ENCODE results near the gene SSC4D.
"Not testable (repeated sequence)": the region's sequence is repeated elsewhere in the genome, so short reads cannot be mapped to it uniquely, and the experiment has no call there.

Gene SSC4D

DNA sequence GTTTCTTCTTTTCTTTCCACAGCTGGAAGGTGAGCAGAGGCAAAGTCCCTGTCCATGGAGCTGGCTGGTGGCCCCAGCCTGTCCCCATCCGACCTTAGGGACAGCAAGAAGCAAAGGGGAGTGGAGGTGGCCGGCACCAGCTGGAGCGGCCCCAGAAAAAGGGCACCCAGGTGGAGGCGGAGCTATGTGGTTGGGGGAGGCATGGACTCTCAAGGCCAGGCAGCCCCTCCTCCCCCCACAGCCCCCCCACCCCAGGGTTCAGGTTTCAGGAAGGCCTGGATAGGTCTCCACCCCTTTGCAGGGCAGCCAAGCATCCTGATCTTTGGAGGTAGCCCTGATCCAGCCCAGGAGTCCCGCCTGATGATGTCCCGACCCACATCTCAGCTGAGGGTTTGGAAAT, at the start of gene SSC4D:
TSS of gene SSC4D (minus strand) at position 161 of the 400 bp plus-strand sequence. CDS start 5,258 bp downstream, outside the sequence.
- Histone ChIP-seq H3K9me3 (ENCODE audit: control insufficient read depth, low read length) (no peaks in the 10 kb centered on the region), H3K4me3 (ENCODE audit: low read length) (no peak within 1 kb of the TSS), H3K36me3 (ENCODE audit: control insufficient read depth, insufficient read depth, low read length) (no peaks in the 10 kb centered on the region), H3K4me1 (ENCODE audit: control insufficient read depth, insufficient read depth, low read length) (no peaks in the 10 kb centered on the region), H3K9ac (ENCODE audit: low read length) (no peak within 1 kb of the TSS), H3K27me3 (ENCODE audit: control insufficient read depth, insufficient read depth, low read length) (no peaks in the 10 kb centered on the region)

DNA sequence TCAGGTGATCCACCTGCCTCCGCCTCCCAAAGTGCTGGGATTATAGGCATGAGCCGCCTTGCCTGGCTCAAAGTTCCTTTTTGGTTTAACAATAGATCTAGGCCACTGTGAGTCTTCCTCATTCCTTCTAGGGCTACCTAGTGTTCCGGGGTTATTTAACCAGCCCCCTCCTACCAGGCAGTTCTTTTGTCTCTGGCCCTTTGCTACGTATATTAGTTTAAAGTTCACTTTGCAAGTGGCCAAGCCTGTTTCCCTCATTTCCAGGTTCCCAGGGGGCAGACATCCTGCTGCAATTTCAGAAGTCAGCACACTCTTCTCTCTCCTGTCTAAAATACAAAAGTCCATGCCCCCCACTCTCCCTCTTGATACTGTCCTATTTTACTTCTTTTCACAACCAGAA, 49.0 kb upstream of the SSC4D start:
- H3K4me3 ChIP-seq (ENCODE audit: low read length); H3K9ac ChIP-seq (ENCODE audit: low read length); H3K36me3 ChIP-seq (ENCODE audit: control insufficient read depth, insufficient read depth, low read length); H3K9me3 ChIP-seq (ENCODE audit: control insufficient read depth, low read length); H3K27me3 ChIP-seq (ENCODE audit: control insufficient read depth, insufficient read depth, low read length); H3K4me1 ChIP-seq (ENCODE audit: control insufficient read depth, insufficient read depth, low read length): not testable (repeated sequence)

DNA sequence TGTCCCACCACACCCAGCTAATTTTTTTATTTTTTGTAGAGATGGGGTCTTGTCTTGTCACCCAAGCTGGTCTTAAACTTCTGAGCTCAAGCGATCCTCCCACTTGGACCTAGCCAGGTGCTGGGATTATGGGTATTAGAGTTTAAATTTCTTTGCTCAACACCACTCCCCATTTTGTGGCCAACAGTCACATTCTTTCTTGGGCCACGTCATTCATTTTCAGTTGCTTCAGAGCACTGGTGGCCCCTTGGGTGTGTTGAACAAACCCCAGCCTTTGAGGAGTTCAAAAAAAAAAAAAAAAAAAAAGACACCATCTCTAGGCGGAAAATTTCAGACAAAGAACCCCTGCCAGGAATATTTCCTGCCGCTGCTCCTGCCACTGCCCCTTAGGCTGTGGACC, 47.5 kb upstream of the SSC4D start:
- H3K36me3 ChIP-seq (ENCODE audit: control insufficient read depth, insufficient read depth, low read length); H3K4me1 ChIP-seq (ENCODE audit: control insufficient read depth, insufficient read depth, low read length); H3K9ac ChIP-seq (ENCODE audit: low read length); H3K9me3 ChIP-seq (ENCODE audit: control insufficient read depth, low read length); H3K4me3 ChIP-seq (ENCODE audit: low read length); H3K27me3 ChIP-seq (ENCODE audit: control insufficient read depth, insufficient read depth, low read length): not testable (repeated sequence)

DNA sequence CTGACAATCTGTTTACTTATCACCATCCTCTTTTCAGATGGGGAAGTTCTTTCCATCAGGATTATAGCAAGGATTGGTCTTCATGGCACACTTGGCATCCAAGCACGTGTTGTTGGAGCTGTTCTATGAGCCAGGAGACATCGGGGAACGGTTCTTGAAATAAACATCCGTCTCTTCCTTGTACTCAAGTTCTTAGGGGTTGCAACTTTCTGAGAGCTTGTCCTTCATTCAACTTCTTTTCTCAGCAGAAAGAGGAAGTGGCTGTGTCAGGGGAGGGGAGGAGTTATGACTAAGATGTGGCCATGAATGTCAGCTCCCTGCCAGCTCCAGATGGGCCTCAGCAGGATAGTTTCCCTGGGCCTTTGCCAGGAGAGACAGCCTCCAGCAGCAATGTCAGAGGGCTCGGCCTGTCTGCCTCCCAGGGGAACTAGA, 36.1 kb upstream of the SSC4D start:
- H3K36me3 ChIP-seq (ENCODE audit: control insufficient read depth, insufficient read depth, low read length); H3K9me3 ChIP-seq (ENCODE audit: control insufficient read depth, low read length); H3K27me3 ChIP-seq (ENCODE audit: control insufficient read depth, insufficient read depth, low read length); H3K4me3 ChIP-seq (ENCODE audit: low read length); H3K4me1 ChIP-seq (ENCODE audit: control insufficient read depth, insufficient read depth, low read length); H3K9ac ChIP-seq (ENCODE audit: low read length): not testable (repeated sequence)

DNA sequence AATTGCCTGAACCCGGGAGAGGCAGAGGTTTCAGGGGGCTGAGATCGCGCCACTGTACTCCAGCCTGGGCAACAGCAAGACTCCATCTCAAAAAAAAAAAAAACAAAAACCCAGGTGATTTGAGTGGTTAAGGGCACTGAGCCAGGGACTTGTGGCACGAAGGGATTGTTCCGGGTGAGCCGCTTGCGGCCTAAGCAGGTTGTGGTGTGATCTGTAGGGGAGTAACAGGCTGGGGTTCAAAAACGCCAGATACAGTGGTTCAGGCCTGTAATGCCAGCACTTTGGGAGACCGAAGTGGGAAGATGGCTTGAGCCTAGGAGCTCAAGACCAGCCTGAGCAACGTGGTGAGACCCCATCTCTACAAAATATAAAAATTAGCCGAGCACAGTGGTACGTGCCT, 34.3 kb upstream of the SSC4D start:
- H3K9ac ChIP-seq (ENCODE audit: low read length); H3K36me3 ChIP-seq (ENCODE audit: control insufficient read depth, insufficient read depth, low read length); H3K9me3 ChIP-seq (ENCODE audit: control insufficient read depth, low read length); H3K4me3 ChIP-seq (ENCODE audit: low read length); H3K4me1 ChIP-seq (ENCODE audit: control insufficient read depth, insufficient read depth, low read length); H3K27me3 ChIP-seq (ENCODE audit: control insufficient read depth, insufficient read depth, low read length): not testable (repeated sequence)

DNA sequence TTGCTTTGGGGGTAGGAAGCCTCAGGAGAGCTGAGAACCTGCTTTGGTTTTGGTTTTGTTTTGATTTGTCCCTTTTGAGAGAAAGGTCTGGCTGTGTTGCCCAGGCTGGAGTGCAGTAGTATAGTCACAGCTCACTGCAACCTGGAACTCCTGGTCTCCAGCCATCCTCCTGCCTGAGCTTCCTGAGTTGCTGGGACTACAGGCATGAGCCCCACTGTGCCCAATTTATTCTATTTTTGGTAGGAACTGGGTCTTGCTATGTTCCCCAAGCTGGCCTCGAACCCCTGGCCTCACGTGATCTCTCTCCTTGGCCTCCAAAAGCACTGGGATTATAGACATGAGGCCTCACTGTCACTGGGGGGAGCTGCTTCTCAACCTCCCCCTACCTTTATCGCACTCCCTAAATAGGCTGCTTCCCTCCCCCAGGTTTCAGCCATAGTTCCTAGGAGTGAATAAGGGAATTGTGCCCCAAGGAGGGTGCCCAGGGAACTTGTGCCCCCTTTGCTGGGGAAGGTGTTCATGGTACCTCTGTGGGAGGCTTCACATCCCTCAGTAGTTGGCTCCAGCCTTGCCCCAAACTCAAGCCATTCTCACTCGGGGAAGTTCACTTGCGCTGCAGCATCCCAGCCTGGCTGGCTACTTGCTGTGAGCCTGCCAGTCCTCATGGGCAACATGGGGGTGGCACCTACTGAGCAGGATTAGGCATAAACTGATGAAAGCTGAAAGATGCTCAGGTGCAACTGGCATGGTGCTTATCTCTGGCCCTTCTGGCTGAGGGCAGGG, 33.4 kb upstream of the SSC4D start:
- not testable (repeated sequence) for H3K36me3 ChIP-seq (ENCODE audit: control insufficient read depth, insufficient read depth, low read length); H3K27me3 ChIP-seq (ENCODE audit: control insufficient read depth, insufficient read depth, low read length); H3K9ac ChIP-seq (ENCODE audit: low read length); H3K4me1 ChIP-seq (ENCODE audit: control insufficient read depth, insufficient read depth, low read length); H3K4me3 ChIP-seq (ENCODE audit: low read length); H3K9me3 ChIP-seq (ENCODE audit: control insufficient read depth, low read length)

DNA sequence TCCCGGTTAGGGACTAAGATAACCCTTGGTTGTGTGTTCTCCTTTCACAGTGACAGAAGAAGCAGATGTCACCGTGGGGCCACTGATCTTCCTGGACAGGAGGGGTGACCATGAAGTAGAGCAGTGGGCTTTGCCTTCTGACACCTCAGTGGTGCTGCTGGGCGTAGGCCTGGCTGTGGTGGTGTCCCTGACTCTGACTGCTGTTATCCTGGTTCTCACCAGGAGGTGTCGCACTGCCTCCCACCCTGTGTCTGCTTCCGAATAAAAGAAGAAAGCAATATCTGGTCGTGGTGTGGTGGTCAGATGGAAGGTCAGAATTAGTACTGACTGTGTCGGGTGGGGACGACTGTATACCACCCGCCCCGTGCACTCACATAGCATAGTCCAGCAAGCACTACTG, 32.3 kb upstream of the SSC4D start:
- not testable (repeated sequence) for H3K27me3 ChIP-seq (ENCODE audit: control insufficient read depth, insufficient read depth, low read length); H3K4me1 ChIP-seq (ENCODE audit: control insufficient read depth, insufficient read depth, low read length); H3K9ac ChIP-seq (ENCODE audit: low read length); H3K4me3 ChIP-seq (ENCODE audit: low read length); H3K9me3 ChIP-seq (ENCODE audit: control insufficient read depth, low read length); H3K36me3 ChIP-seq (ENCODE audit: control insufficient read depth, insufficient read depth, low read length)

DNA sequence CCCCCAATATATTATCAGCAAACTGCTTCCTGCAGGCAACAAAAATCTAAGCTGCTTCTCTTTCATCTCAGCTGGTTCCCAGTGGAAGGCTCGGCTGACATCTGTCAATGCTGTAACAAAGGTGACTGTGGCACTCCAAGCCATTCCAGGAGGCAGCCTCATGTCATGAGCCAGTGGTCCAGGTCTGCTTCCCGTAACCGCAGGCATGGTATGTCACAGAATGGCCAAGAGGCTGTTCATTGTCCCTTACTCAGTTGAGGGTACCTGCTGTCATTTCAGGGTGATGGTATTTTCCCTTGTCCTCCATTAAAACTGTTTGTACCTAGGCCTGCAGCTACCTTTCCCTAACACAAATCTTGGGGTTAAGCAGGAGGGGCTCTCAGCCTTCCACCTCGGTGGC, 30.9 kb upstream of the SSC4D start:
- H3K27me3 ChIP-seq (ENCODE audit: control insufficient read depth, insufficient read depth, low read length); H3K4me3 ChIP-seq (ENCODE audit: low read length); H3K4me1 ChIP-seq (ENCODE audit: control insufficient read depth, insufficient read depth, low read length); H3K36me3 ChIP-seq (ENCODE audit: control insufficient read depth, insufficient read depth, low read length); H3K9ac ChIP-seq (ENCODE audit: low read length); H3K9me3 ChIP-seq (ENCODE audit: control insufficient read depth, low read length): not testable (repeated sequence)

DNA sequence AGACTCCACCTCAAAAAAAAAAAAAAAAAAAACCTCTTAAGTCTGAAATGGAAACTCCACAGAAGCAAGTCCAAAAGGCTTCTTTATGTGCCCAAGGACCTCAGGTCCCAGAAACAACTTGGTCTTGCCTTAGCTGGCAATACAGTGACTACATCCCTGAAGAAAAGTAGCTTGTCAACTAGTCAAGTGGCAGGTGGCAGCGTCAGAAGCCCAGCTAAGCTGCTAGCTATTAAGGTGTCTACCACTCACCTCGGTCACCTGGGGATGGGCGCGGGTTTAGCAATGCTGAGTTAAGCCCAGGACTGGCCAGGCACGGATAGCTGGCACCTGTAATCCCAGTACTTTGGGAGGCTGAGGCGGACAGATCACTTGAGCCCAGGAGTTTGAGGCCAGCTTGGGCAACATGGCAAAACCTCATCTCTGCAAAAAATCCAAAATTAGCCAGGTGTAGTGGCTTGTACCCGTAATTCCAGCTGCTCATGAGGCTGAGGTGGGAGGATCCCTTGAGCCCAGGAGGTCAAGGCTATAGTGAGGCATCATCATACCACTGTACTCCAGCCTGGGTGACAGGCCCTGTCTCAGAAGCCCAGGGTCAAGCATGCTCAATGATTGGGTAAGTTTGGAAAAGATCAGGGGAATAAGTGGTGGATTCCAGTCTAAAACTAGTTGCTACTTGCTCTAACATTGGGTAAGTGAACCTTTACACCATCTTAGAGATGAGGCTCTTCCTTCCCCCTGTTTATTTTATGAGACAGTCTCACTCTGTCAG, 29.8 kb upstream of the SSC4D start:
- not testable (repeated sequence) for H3K4me3 ChIP-seq (ENCODE audit: low read length); H3K9me3 ChIP-seq (ENCODE audit: control insufficient read depth, low read length); H3K9ac ChIP-seq (ENCODE audit: low read length); H3K36me3 ChIP-seq (ENCODE audit: control insufficient read depth, insufficient read depth, low read length); H3K27me3 ChIP-seq (ENCODE audit: control insufficient read depth, insufficient read depth, low read length); H3K4me1 ChIP-seq (ENCODE audit: control insufficient read depth, insufficient read depth, low read length)

DNA sequence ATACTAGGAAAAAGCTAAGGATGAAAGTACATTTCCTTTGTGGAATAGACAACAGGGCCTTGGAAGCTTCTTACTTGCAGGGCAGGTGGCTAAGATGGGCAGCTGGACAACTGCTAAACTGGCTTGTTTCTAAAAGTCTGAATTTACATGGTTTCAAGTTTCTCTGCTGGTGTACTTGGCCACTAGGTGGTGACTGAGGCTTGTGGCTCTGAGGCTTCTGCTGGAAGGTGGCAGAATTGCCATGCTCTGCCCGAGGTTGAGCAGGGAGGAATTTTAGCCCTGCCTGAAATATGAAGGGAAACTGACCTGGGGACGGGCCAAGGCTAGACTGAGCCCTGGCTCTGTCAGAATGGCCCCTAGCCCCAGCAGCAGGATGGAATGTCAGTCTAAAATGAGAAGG, 28.4 kb upstream of the SSC4D start:
- H3K4me1 ChIP-seq (ENCODE audit: control insufficient read depth, insufficient read depth, low read length); H3K4me3 ChIP-seq (ENCODE audit: low read length); H3K36me3 ChIP-seq (ENCODE audit: control insufficient read depth, insufficient read depth, low read length); H3K9ac ChIP-seq (ENCODE audit: low read length); H3K9me3 ChIP-seq (ENCODE audit: control insufficient read depth, low read length); H3K27me3 ChIP-seq (ENCODE audit: control insufficient read depth, insufficient read depth, low read length): not testable (repeated sequence)

DNA sequence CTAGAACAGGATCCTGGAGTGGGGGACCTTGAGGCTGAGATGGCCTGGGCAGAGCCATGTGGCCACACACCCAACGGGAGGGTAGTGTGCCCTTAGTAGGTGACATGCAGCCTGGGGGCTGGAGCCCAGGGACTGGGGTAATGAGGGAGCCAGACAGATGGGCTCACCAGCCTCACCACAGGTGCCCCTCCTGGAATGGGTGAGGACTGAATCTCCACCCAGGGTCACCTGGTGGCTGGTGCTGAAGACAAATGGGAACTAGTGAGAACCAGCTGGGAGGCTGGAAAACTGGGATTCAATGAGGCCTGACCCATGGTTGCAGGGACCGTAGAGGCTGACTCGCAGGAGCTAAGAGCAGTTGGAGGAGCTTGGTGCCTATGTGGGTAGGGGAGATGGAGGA, 21.3 kb upstream of the SSC4D start:
- H3K9me3 ChIP-seq (ENCODE audit: control insufficient read depth, low read length): no peaks in the 10 kb centered on the region
- no peaks in the 10 kb centered on the region for H3K27me3 ChIP-seq (ENCODE audit: control insufficient read depth, insufficient read depth, low read length)
- H3K4me1 ChIP-seq (ENCODE audit: control insufficient read depth, insufficient read depth, low read length): no peaks in the 10 kb centered on the region
- no peak overlapping the region for H3K9ac ChIP-seq (ENCODE audit: low read length)
- H3K4me3 ChIP-seq (ENCODE audit: low read length): no peak overlapping the region
- H3K36me3 ChIP-seq (ENCODE audit: control insufficient read depth, insufficient read depth, low read length): no peaks in the 10 kb centered on the region

DNA sequence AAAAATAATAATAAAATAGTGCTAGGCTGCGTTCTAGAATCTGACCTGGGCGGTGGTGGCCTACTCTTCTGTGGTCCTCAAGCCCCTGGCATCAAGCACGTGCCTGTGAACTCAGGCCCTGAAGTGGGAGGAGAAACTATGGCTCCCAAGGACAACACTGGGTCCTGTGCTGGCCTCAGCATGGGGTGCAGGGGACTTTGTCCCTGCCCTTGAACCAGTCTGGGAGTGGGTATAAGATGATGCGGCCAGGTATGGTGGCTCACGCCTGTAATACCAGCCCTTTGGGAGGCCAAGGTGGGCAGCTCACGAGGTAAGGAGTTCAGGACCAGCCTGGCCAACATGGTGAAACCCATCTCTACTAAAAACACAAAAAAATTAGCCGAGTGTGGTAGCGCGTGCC, 20.7 kb upstream of the SSC4D start:
- H3K36me3 ChIP-seq (ENCODE audit: control insufficient read depth, insufficient read depth, low read length): no peaks in the 10 kb centered on the region
- no peaks in the 10 kb centered on the region for H3K9me3 ChIP-seq (ENCODE audit: control insufficient read depth, low read length)
- H3K9ac ChIP-seq (ENCODE audit: low read length): no peak overlapping the region
- no peaks in the 10 kb centered on the region for H3K4me1 ChIP-seq (ENCODE audit: control insufficient read depth, insufficient read depth, low read length)
- no peaks in the 10 kb centered on the region for H3K27me3 ChIP-seq (ENCODE audit: control insufficient read depth, insufficient read depth, low read length)
- H3K4me3 ChIP-seq (ENCODE audit: low read length): no peak overlapping the region

Measured in mucosa of stomach (tissue), 1 donor.